Mucosa of descending colon (tissue), 3 donors: Measurements from ENCODE around the gene TSPAN33. TPM values are rescaled to one million over a fixed set of nuclear protein-coding genes. Genes with fewer than 3 reads are reported as not detected.

Source experiments
- ATAC-seq: fragments of 200-7000 bp; cut with Tn5 transposase; one replicate; pipeline ENCODE4 v1.9.1; 2020; ENCODE audit warnings: mild to moderate bottlenecking, moderate library complexity
- DNase-seq, 3 donors: peaks; one replicate each; pipeline ENCODE4 v3.0.0-alpha.2; 2020
- H3K36me3 ChIP-seq: fragments of 200-600 bp; one replicate; pipeline ENCODE4 v1.8.0; 2021; ENCODE audit warnings: low read depth, mild to moderate bottlenecking
- H3K4me1 ChIP-seq: fragments of 200-600 bp; one replicate; pipeline ENCODE4 v1.8.0; 2021; ENCODE audit warnings: low read depth, mild to moderate bottlenecking
- H3K4me3 ChIP-seq: fragments of 200-600 bp; one replicate; pipeline ENCODE4 v1.8.0; 2021; ENCODE audit warnings: mild to moderate bottlenecking
- H3K9me3 ChIP-seq: fragments of 200-600 bp; one replicate; pipeline ENCODE4 v1.8.0; 2021; ENCODE audit warnings: mild to moderate bottlenecking
- CTCF ChIP-seq: fragments of 200-600 bp; IDR thresholded peaks from one replicate; pipeline ENCODE4 v1.8.0; 2022; ENCODE audit warnings: antibody characterized with exemption, mild to moderate bottlenecking
- intact Hi-C, 2 donors: fragments of 100-400 bp; cut with DNase I in 1 of 2; cut with micrococcal nuclease in 1 of 2; formaldehyde crosslinking; loops; one replicate each; pipeline versions ENCODE4 v1.11.0 to v1.11.1; 2022; cut with DNase I, micrococcal nuclease
- total RNA-seq, 3 donors: library from RNA; stranded (reverse); fragmentation: NEBNext Ultra II Directional in 2 of 3; extraction: Animal tissue kit (Norgen Biotek cat#: 25700) in 2 of 3; gene quantifications; one replicate each; pipeline versions ENCODE4 v1.2.1 to v1.2.4, GENCODE V29; 2021 to 2023
- donor health status: DM: no; HTN: no; CAD: no; lungs with moderate emphysema.
- donor health status: DM: no; HTN: no; CAD: no.
- donor health status: DM: no; HTN: yes; CAD: no.

Gene TSPAN33
- total RNA-seq, 3 donors from 2014 or later, result 9.8 to 15.1 (median 10.0) TPM

GRCh38 chr7:129202058-129202777, 57.7 kb downstream of the TSPAN33 start:
- Histone ChIP-seq H3K9me3 (no peaks in the 10 kb centered on the region), H3K4me3 (no peak overlapping the region), H3K36me3 (no peaks in the 10 kb centered on the region), H3K4me1 (no peaks in the 10 kb centered on the region)
- no peak for ATAC-seq
- TF ChIP-seq CTCF, result no peak
- no peak for DNase-seq
- intact Hi-C loops, result no loop called here

- Histone ChIP-seq H3K4me1 (no peaks in the 10 kb centered on the region), H3K9me3 (no peaks in the 10 kb centered on the region), H3K4me3 (no peak overlapping the region), H3K36me3 (no peaks in the 10 kb centered on the region)
- no peak for TF ChIP-seq CTCF
- ATAC-seq (no peak), DNase-seq (no peak)
- intact Hi-C loops, result no loop called here
These were observed 58.7 kb downstream of the TSPAN33 start for GRCh38 chr7:129203050-129203741.

GRCh38 chr7:129205126-129205818, 60.8 kb downstream of the TSPAN33 start:
- DNase-seq (no peak), ATAC-seq (no peak)
- TF ChIP-seq CTCF, result no peak
- no peaks in the 10 kb centered on the region for H3K9me3 ChIP-seq
- no peaks in the 10 kb centered on the region for H3K36me3 ChIP-seq
- intact Hi-C loops, result loop anchor here in 1 of 2 donors (5.0 kb wide), 1 partner anchor 43 kb away; no protein-coding TSS in a partner anchor
- no peak overlapping the region for H3K4me3 ChIP-seq
- H3K4me1 ChIP-seq, result no peaks in the 10 kb centered on the region

- TF ChIP-seq CTCF, result no peak
- intact Hi-C loops, result loop anchor here in 1 of 2 donors (5.0 kb wide), 1 partner anchor 44 kb away; no protein-coding TSS in a partner anchor
- no peak for ATAC-seq
- Histone ChIP-seq H3K9me3 (no peaks in the 10 kb centered on the region), H3K4me1 (no peaks in the 10 kb centered on the region), H3K36me3 (no peaks in the 10 kb centered on the region), H3K4me3 (no peak overlapping the region)
- no peak for DNase-seq
These were observed 61.7 kb downstream of the TSPAN33 start for GRCh38 chr7:129205987-129206785.

- ATAC-seq (no peak), DNase-seq (no peak)
- no peaks in the 10 kb centered on the region for H3K9me3 ChIP-seq
- no peak for TF ChIP-seq CTCF
- intact Hi-C loops, result loop anchor here in 1 of 2 donors (5.0 kb wide), 1 partner anchor 46 kb away; no protein-coding TSS in a partner anchor
- H3K36me3 ChIP-seq, result no peaks in the 10 kb centered on the region
- H3K4me1 ChIP-seq, result no peaks in the 10 kb centered on the region
- no peak overlapping the region for H3K4me3 ChIP-seq
These were observed 64.2 kb downstream of the TSPAN33 start for GRCh38 chr7:129208667-129209066.
